Measurements from ENCODE around the gene RAB40B. TPM values are rescaled to one million over a fixed set of nuclear protein-coding genes. Genes with fewer than 3 reads are reported as not detected.

RAB40B gene
- total and polyA plus RNA-seq, 2 of the 13 experiments (the other 11 are each of a cell fraction or from before 2014, with no cell fraction given) = 6.2 to 6.5 TPM

DNA sequence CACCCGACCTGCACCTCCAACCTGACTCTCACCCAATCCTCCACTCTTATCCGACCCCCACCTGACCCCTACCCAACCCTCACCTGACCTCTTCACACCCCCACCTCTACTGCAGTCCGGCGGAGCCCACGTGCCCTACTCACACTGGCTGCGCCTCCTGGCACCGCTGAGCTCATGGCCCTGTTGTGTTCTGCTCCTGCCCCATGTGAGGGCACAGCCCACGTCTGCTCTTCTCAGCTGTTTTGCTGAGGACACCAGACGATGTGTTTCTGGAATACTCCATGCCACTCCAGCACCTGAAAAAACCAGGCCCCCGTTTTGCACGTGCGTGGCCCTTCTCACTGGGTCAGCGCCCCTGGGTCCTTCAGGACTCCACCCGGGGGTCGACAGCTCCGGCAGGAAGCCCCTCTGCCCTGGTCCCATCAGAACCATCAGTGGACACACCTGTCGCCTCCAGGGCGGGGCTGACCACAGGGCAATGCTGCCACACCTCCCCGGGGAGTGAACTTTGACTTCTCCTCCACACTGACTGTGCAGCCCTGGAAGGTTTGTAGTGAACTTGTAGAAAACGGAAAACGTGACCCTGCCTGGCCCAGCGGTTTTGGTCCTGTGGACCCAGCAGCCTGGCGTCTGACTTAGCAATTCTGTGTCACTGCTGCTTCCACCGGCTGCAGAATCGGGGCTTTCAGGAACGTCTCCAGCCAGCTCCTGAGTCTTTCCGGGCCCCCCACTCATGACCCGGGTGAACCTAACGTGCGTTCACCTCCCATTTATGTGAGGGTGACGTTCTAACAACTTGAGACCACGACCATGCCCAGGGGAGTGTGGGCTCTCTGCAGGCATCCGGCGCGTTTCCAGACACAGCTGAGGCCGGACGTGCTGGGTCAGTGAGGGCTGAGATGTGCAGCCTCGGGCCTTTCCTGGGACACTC is 5.7 kb upstream of the RAB40B start (continued):
- TF ChIP-seq SOX5 (CRISPR knock-in tag; IDR thresholded peaks at IDR 0.05; ENCODE audit: borderline replicate concordance) (0 out of 2 replicates have a peak, but pooled peaks have one; percentile 22), KDM1A (CRISPR knock-in tag; IDR thresholded peaks at IDR 0.05) (no peak), SP140L (CRISPR knock-in tag; IDR thresholded peaks at IDR 0.05; ENCODE audit: borderline replicate concordance) (no peak), CHD2 (IDR thresholded peaks at IDR 0.05; ENCODE audit: low read depth, low read length) (no peak), ZNF460 (CRISPR knock-in tag; IDR thresholded peaks at IDR 0.05; ENCODE audit: borderline replicate concordance) (no peak; the same call in 1 of the 2 replicates), NR3C1 (CRISPR knock-in tag; IDR thresholded peaks at IDR 0.05) (no peak), SKI (IDR thresholded peaks at IDR 0.05; ENCODE audit: partially characterized antibody) (peak; percentile 12), PPARG (CRISPR knock-in tag; conservative IDR thresholded peaks at IDR 0.05) (no peak), SNAI1 (CRISPR knock-in tag; IDR thresholded peaks at IDR 0.05; ENCODE audit: borderline replicate concordance) (0 out of 2 replicates have a peak, but pooled peaks have one; percentile 50), SRSF4 (IDR thresholded peaks at IDR 0.05; ENCODE audit: low read depth, low read length, poor library complexity, severe bottlenecking) (no peak), ZNF33B (CRISPR knock-in tag; IDR thresholded peaks at IDR 0.05) (no peak), ZNF12 (CRISPR knock-in tag; IDR thresholded peaks at IDR 0.05) (no peak), SSRP1 (CRISPR knock-in tag; IDR thresholded peaks at IDR 0.05) (no peak), ZNF891 (CRISPR knock-in tag; IDR thresholded peaks at IDR 0.05) (peak; percentile 53; the same call in 1 of the 2 replicates), ISL2 (CRISPR knock-in tag; IDR thresholded peaks at IDR 0.05) (no peak), ZNF432 (CRISPR knock-in tag; IDR thresholded peaks at IDR 0.05; ENCODE audit: borderline replicate concordance) (no peak), NPAS2 (CRISPR knock-in tag; IDR thresholded peaks at IDR 0.05; ENCODE audit: borderline replicate concordance) (no peak)
- TF ChIP-seq, protein P1, sequence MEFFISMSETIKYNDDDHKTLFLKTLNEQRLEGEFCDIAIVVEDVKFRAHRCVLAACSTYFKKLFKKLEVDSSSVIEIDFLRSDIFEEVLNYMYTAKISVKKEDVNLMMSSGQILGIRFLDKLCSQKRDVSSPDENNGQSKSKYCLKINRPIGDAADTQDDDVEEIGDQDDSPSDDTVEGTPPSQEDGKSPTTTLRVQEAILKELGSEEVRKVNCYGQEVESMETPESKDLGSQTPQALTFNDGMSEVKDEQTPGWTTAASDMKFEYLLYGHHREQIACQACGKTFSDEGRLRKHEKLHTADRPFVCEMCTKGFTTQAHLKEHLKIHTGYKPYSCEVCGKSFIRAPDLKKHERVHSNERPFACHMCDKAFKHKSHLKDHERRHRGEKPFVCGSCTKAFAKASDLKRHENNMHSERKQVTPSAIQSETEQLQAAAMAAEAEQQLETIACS (CRISPR knock-in tag; IDR thresholded peaks at IDR 0.05) = no peak
- TF ChIP-seq, protein P2, sequence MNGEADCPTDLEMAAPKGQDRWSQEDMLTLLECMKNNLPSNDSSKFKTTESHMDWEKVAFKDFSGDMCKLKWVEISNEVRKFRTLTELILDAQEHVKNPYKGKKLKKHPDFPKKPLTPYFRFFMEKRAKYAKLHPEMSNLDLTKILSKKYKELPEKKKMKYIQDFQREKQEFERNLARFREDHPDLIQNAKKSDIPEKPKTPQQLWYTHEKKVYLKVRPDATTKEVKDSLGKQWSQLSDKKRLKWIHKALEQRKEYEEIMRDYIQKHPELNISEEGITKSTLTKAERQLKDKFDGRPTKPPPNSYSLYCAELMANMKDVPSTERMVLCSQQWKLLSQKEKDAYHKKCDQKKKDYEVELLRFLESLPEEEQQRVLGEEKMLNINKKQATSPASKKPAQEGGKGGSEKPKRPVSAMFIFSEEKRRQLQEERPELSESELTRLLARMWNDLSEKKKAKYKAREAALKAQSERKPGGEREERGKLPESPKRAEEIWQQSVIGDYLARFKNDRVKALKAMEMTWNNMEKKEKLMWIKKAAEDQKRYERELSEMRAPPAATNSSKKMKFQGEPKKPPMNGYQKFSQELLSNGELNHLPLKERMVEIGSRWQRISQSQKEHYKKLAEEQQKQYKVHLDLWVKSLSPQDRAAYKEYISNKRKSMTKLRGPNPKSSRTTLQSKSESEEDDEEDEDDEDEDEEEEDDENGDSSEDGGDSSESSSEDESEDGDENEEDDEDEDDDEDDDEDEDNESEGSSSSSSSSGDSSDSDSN (CRISPR knock-in tag; IDR thresholded peaks at IDR 0.05) = peak; percentile 76
- TF ChIP-seq, protein P3, sequence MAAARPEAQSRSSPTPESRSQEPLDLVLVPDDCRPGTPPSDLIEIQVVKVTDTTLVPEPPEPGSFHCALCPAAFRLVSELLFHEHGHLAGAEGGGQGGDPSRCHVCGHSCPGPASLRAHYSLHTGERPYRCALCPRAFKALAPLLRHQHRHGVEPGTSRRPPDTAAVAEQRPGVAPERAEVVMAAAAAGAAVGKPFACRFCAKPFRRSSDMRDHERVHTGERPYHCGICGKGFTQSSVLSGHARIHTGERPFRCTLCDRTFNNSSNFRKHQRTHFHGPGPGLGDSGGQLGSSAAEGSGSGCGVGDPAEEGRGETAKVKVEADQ (CRISPR knock-in tag; IDR thresholded peaks at IDR 0.05; ENCODE audit: borderline replicate concordance) = no peak
- TF ChIP-seq, protein P4, sequence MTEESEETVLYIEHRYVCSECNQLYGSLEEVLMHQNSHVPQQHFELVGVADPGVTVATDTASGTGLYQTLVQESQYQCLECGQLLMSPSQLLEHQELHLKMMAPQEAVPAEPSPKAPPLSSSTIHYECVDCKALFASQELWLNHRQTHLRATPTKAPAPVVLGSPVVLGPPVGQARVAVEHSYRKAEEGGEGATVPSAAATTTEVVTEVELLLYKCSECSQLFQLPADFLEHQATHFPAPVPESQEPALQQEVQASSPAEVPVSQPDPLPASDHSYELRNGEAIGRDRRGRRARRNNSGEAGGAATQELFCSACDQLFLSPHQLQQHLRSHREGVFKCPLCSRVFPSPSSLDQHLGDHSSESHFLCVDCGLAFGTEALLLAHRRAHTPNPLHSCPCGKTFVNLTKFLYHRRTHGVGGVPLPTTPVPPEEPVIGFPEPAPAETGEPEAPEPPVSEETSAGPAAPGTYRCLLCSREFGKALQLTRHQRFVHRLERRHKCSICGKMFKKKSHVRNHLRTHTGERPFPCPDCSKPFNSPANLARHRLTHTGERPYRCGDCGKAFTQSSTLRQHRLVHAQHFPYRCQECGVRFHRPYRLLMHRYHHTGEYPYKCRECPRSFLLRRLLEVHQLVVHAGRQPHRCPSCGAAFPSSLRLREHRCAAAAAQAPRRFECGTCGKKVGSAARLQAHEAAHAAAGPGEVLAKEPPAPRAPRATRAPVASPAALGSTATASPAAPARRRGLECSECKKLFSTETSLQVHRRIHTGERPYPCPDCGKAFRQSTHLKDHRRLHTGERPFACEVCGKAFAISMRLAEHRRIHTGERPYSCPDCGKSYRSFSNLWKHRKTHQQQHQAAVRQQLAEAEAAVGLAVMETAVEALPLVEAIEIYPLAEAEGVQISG (CRISPR knock-in tag; IDR thresholded peaks at IDR 0.05) = peak; percentile 50; the same call in 1 of the 2 replicates
